Nephron (organoid): ENCODE data around the gene SCIN.

Experiments used
- H3K27ac Mint-ChIP-seq, 3 experiments: 2 replicates each; pipeline ENCODE4 v1.8.0; 2020; ENCODE audit warnings: mixed read lengths in 3 of 3, mild to moderate bottlenecking in 2 of 3, moderate library complexity in 1 of 3
- H3K27me3 Mint-ChIP-seq: 2 replicates; pipeline ENCODE4 v1.8.0; 2021; ENCODE audit warnings: low read depth, mild to moderate bottlenecking, moderate library complexity, mixed read lengths
- H3K36me3 Mint-ChIP-seq: 2 replicates; pipeline ENCODE4 v1.8.0; 2020; ENCODE audit warnings: low read depth, mixed read lengths
- H3K4me1 Mint-ChIP-seq: 2 replicates; pipeline ENCODE4 v1.8.0; 2020; ENCODE audit warnings: mixed read lengths
- H3K4me3 Mint-ChIP-seq, 3 experiments: 2 replicates each; pipeline ENCODE4 v1.8.0; 2020; ENCODE audit warnings: mild to moderate bottlenecking in 3 of 3, mixed read lengths in 3 of 3, moderate library complexity in 2 of 3
- H3K9me3 Mint-ChIP-seq: 2 replicates; pipeline ENCODE4 v1.8.0; 2020; ENCODE audit warnings: mixed read lengths
- TF ChIP-seq, protein P1 (sequence below), 3 experiments: fragments of 200-600 bp; sonication (generic); IDR thresholded peaks; one replicate each; pipeline ENCODE4 v1.5.0; 2021; ENCODE audit warnings: antibody characterized with exemption in 3 of 3; ENCODE audit not compliant: unreplicated experiment in 3 of 3

Gene SCIN

GRCh38 chr7:12609561-12609960 is 39.0 kb downstream of the SCIN start:
- Mint-ChIP-seq H3K27ac (no peak overlapping the region), H3K27me3 (no peaks in the 10 kb centered on the region), H3K36me3 (no peaks in the 10 kb centered on the region), H3K4me3 (no peak overlapping the region), H3K9me3 (no peaks in the 10 kb centered on the region), H3K4me1 (no peaks in the 10 kb centered on the region)
- TF ChIP-seq, protein P1, sequence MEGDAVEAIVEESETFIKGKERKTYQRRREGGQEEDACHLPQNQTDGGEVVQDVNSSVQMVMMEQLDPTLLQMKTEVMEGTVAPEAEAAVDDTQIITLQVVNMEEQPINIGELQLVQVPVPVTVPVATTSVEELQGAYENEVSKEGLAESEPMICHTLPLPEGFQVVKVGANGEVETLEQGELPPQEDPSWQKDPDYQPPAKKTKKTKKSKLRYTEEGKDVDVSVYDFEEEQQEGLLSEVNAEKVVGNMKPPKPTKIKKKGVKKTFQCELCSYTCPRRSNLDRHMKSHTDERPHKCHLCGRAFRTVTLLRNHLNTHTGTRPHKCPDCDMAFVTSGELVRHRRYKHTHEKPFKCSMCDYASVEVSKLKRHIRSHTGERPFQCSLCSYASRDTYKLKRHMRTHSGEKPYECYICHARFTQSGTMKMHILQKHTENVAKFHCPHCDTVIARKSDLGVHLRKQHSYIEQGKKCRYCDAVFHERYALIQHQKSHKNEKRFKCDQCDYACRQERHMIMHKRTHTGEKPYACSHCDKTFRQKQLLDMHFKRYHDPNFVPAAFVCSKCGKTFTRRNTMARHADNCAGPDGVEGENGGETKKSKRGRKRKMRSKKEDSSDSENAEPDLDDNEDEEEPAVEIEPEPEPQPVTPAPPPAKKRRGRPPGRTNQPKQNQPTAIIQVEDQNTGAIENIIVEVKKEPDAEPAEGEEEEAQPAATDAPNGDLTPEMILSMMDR (IDR thresholded peaks at IDR 0.05; ENCODE audit: unreplicated experiment in 3 of 3), result no peak

DNA sequence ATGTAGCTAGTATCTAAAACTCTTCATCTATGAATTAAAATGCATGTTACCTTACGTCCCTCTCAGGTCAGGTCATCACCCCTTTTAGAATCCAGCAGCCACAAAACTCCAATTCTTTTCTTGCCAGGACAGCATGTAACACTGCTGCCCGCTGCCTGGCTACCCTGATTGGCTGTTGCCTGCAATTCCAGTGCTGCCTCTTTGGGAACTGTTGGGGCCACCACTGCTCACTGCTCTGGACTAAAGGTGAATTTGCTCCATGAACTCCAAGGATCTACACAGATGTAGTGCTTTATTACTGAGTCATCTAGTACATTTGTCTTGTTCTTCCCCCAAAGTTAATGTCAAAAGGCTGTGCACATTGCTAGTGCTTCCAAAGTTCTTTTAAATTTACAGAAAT is 40.4 kb downstream of the SCIN start:
- TF ChIP-seq, protein P1 (IDR thresholded peaks at IDR 0.05; ENCODE audit: unreplicated experiment in 3 of 3), result no peak
- H3K36me3 Mint-ChIP-seq, result no peaks in the 10 kb centered on the region
- H3K27me3 Mint-ChIP-seq, result no peaks in the 10 kb centered on the region
- H3K4me3 Mint-ChIP-seq, result no peak overlapping the region
- no peaks in the 10 kb centered on the region for H3K4me1 Mint-ChIP-seq
- H3K27ac Mint-ChIP-seq, result no peak overlapping the region
- no peaks in the 10 kb centered on the region for H3K9me3 Mint-ChIP-seq

GRCh38 chr7:12612622-12613021 is 42.1 kb downstream of the SCIN start:
- Mint-ChIP-seq H3K9me3 (no peaks in the 10 kb centered on the region), H3K27me3 (no peaks in the 10 kb centered on the region), H3K4me3 (no peak overlapping the region), H3K4me1 (no peaks in the 10 kb centered on the region), H3K27ac (no peak overlapping the region), H3K36me3 (no peaks in the 10 kb centered on the region)
- TF ChIP-seq, protein P1 (IDR thresholded peaks at IDR 0.05; ENCODE audit: unreplicated experiment in 3 of 3), result no peak

DNA sequence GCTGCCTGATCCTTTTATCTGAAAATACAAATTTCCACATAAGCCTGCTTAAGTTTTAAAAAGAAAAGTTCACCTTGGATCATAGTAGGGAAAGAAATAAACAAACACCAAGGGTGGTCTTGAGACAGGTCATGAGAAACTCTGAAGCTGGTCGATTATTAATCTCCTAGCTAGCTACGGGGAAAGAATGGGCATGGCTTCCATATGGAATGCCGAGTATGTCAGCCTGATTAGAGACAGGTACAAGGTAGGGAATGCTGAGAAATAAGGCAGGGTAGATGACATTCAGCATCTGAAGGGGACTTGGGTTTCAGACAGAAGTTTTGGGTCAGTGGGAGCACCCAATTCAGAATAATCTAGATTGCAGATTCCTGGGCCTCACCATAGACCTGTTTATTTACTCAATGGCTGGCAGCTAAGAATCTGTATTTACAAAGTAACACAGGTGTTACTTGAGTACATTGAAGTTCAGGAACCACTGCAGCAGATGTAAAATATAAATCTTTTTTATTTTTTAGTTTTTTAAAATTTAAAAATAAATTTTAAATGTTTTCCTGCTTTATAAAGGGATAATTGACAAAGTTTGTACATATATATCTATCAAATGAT is 49.0 kb downstream of the SCIN start:
- H3K4me3 Mint-ChIP-seq, result no peak overlapping the region
- H3K9me3 Mint-ChIP-seq, result no peaks in the 10 kb centered on the region
- TF ChIP-seq, protein P1 (IDR thresholded peaks at IDR 0.05; ENCODE audit: unreplicated experiment in 3 of 3), result no peak
- H3K27ac Mint-ChIP-seq, result peak overlapping the region; percentile 19 to 85 (median 32)
- H3K27me3 Mint-ChIP-seq, result no peaks in the 10 kb centered on the region
- H3K4me1 Mint-ChIP-seq, result peaks cover 6% of the 10 kb centered on the region
- no peaks in the 10 kb centered on the region for H3K36me3 Mint-ChIP-seq

DNA sequence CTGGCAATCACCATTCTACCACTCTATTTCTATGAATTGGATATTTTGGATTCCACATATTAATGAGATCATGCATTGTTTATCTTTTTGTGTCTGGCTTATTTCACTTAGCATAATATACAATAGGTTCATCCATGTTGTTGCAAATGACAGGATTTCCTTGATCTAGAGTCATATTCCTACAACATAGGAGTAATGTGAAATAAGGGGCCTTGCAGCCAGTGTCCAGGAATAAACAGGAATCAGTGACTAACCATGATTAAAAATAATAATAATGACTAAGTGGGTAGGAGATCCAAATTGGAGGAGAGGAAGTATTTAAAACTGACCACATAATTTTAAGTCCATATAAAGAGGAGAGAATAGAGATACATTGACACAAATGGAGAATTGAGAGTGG is 49.9 kb downstream of the SCIN start:
- no peak overlapping the region for H3K4me3 Mint-ChIP-seq
- peaks cover 6% of the 10 kb centered on the region for H3K4me1 Mint-ChIP-seq
- H3K9me3 Mint-ChIP-seq, result no peaks in the 10 kb centered on the region
- TF ChIP-seq, protein P1 (IDR thresholded peaks at IDR 0.05; ENCODE audit: unreplicated experiment in 3 of 3), result no peak
- no peaks in the 10 kb centered on the region for H3K27me3 Mint-ChIP-seq
- H3K27ac Mint-ChIP-seq, result peak overlapping the region in 1 of 3 experiments; percentile 10
- no peaks in the 10 kb centered on the region for H3K36me3 Mint-ChIP-seq

GRCh38 chr7:12623223-12623622 is 52.7 kb downstream of the SCIN start:
- H3K4me3 Mint-ChIP-seq, result no peak overlapping the region
- TF ChIP-seq, protein P1 (IDR thresholded peaks at IDR 0.05; ENCODE audit: unreplicated experiment in 3 of 3), result no peak
- H3K27ac Mint-ChIP-seq, result no peak overlapping the region

More at GRCh38 chr7:12623223-12623622, 52.7 kb downstream of the SCIN start:
- H3K27me3 Mint-ChIP-seq, result no peaks in the 10 kb centered on the region
- H3K9me3 Mint-ChIP-seq, result no peaks in the 10 kb centered on the region
- no peaks in the 10 kb centered on the region for H3K36me3 Mint-ChIP-seq
- H3K4me1 Mint-ChIP-seq, result peaks cover 14% of the 10 kb centered on the region
